Measurements from ENCODE around the gene GEN1. TPM values are rescaled to one million over a fixed set of nuclear protein-coding genes. Genes with fewer than 3 reads are reported as not detected.

The GEN1 gene
- total and polyA plus RNA-seq, 2 donors from 2014 or later = 1.4 to 6.2 TPM

DNA sequence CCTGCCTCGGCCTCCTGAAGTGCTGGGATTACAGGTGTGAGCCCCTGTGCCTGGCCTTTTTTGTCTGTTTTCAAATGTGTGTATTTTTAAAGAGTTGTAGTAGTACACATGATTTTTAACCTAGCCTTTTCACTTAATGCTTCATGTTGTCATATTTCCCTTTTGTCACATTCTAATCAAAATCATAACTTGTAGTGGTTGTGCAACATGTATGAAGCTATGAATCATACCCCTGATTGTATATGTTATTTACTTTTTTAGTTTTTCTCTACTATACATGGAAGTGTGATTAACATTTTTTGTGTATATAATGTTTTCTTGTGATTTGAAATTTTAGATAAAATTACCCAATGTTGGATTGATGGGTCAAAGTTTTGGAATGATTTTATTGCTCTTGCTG, 8.5 kb downstream of the GEN1 start:
- H3K9ac ChIP-seq (ENCODE audit: low read length in 3 of 3) = no peak overlapping the region
- TF ChIP-seq, protein P1, sequence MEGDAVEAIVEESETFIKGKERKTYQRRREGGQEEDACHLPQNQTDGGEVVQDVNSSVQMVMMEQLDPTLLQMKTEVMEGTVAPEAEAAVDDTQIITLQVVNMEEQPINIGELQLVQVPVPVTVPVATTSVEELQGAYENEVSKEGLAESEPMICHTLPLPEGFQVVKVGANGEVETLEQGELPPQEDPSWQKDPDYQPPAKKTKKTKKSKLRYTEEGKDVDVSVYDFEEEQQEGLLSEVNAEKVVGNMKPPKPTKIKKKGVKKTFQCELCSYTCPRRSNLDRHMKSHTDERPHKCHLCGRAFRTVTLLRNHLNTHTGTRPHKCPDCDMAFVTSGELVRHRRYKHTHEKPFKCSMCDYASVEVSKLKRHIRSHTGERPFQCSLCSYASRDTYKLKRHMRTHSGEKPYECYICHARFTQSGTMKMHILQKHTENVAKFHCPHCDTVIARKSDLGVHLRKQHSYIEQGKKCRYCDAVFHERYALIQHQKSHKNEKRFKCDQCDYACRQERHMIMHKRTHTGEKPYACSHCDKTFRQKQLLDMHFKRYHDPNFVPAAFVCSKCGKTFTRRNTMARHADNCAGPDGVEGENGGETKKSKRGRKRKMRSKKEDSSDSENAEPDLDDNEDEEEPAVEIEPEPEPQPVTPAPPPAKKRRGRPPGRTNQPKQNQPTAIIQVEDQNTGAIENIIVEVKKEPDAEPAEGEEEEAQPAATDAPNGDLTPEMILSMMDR (IDR thresholded peaks at IDR 0.05; ENCODE audit: borderline replicate concordance, extremely low read depth, insufficient read depth) = no peak
- intact Hi-C loops (cut with DNase I) = no loop called here
- H3K27ac ChIP-seq (ENCODE audit: low read depth in 2 of 2, low read length in 2 of 2) = no peak overlapping the region
- H3K4me1 ChIP-seq (ENCODE audit: control insufficient read depth in 2 of 3, insufficient read depth in 2 of 3, low read depth in 1 of 3, low read length in 3 of 3) = no peaks in the 10 kb centered on the region
- H3K36me3 ChIP-seq (ENCODE audit: control insufficient read depth in 2 of 3, insufficient read depth in 3 of 3, low read length in 3 of 3) = no peaks in the 10 kb centered on the region
- no peaks in the 10 kb centered on the region for H3K27me3 ChIP-seq (ENCODE audit: control insufficient read depth, insufficient read depth, low read length)
- FAIRE-seq = no peak
- H3K9me3 ChIP-seq (ENCODE audit: control insufficient read depth in 2 of 3, insufficient read depth in 1 of 3, low read length in 3 of 3) = no peaks in the 10 kb centered on the region
- H3K4me3 ChIP-seq (ENCODE audit: low read length in 3 of 3) = no peak overlapping the region
- DNase-seq = no peak

DNA sequence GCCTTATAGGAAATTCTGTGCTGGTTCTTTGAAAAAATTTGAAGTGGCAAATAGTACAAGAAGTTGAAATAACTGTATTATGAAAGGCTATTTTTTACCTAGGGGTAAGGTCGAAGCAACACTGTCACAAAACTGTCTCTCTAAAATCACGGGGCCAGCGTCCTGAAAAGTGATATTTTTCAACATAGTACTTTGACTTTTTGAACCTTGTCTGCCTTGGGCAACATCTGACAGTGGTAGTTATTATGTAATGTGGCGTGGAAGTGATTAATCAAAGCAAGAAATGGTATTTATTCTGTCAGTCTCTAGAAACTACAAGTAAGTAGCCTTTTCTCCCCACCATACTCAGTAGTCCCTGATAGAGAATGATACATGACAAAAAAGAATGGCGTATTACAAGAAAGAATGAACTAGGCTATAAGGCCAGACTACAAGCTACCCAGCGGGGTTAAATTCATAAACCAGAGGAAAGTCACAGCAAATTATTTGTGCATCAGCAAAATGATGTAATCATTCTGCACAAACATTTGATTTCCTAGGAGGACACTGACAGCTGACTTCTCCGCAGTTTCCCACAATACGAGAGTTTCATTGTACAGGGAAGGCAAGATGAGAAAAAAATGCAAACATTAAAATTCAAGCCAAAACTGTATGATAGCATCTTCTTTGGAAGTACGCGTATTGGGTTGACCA, 9.8 kb downstream of the GEN1 start:
- Histone ChIP-seq H3K27ac (ENCODE audit: low read depth in 2 of 2, low read length in 2 of 2) (no peak overlapping the region), H3K9ac (ENCODE audit: low read length in 3 of 3) (no peak overlapping the region), H3K9me3 (ENCODE audit: control insufficient read depth in 2 of 3, insufficient read depth in 1 of 3, low read length in 3 of 3) (no peaks in the 10 kb centered on the region), H3K36me3 (ENCODE audit: control insufficient read depth in 2 of 3, insufficient read depth in 3 of 3, low read length in 3 of 3) (no peaks in the 10 kb centered on the region), H3K4me1 (ENCODE audit: control insufficient read depth in 2 of 3, insufficient read depth in 2 of 3, low read depth in 1 of 3, low read length in 3 of 3) (no peaks in the 10 kb centered on the region), H3K4me3 (ENCODE audit: low read length in 3 of 3) (no peak overlapping the region), H3K27me3 (ENCODE audit: control insufficient read depth, insufficient read depth, low read length) (no peaks in the 10 kb centered on the region)
- TF ChIP-seq, protein P1 (IDR thresholded peaks at IDR 0.05; ENCODE audit: borderline replicate concordance, extremely low read depth, insufficient read depth) = no peak
- no peak for FAIRE-seq
- intact Hi-C loops (cut with DNase I) = no loop called here
- DNase-seq = no peak

DNA sequence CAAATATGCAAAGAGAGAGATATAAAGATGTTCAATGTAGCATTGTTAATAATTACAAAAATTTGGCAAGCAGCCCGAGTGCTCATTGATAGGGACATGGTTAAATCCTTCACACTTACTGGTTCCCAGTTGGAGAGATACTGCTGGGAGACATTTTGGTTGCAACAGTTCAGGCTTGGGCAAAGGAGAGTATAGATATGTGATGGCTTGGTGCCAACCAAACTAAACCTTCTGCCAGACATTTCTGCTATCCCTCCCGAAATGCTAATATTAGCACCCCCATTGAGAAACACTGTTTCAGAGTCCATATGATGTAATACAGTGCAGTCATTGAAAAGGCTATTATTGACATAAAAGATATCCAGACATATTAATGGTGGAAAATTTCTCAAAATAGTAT, 11.5 kb downstream of the GEN1 start:
- Histone ChIP-seq H3K9me3 (ENCODE audit: control insufficient read depth in 2 of 3, insufficient read depth in 1 of 3, low read length in 3 of 3) (no peaks in the 10 kb centered on the region), H3K4me1 (ENCODE audit: control insufficient read depth in 2 of 3, insufficient read depth in 2 of 3, low read depth in 1 of 3, low read length in 3 of 3) (no peaks in the 10 kb centered on the region), H3K9ac (ENCODE audit: low read length in 3 of 3) (no peak overlapping the region), H3K27me3 (ENCODE audit: control insufficient read depth, insufficient read depth, low read length) (no peaks in the 10 kb centered on the region), H3K27ac (ENCODE audit: low read depth in 2 of 2, low read length in 2 of 2) (no peak overlapping the region), H3K36me3 (ENCODE audit: control insufficient read depth in 2 of 3, insufficient read depth in 3 of 3, low read length in 3 of 3) (no peaks in the 10 kb centered on the region), H3K4me3 (ENCODE audit: low read length in 3 of 3) (no peak overlapping the region)
- DNase-seq (no peak), FAIRE-seq (no peak)
- TF ChIP-seq, protein P1 (IDR thresholded peaks at IDR 0.05; ENCODE audit: borderline replicate concordance, extremely low read depth, insufficient read depth) = no peak
- intact Hi-C loops (cut with DNase I) = no loop called here

DNA sequence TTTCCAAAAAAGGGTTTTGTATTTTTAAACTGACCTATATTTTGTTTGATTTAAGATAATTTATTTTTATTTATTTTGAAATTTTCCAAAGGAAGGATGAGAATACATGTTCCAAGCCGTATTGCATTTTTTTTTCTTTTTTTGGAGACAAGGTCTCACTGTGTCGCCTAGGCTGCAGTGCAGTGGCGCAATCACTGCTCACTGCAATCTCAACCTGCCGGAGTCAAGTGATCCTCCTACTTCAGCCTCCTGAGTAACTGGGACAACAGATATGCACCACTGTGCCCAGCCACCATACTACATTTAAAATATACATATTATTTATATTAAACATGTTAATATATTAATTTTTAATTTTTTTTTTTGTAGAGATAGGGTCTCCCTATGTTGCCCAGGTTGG, 15.0 kb downstream of the GEN1 start:
- Histone ChIP-seq H3K27ac (ENCODE audit: low read depth in 2 of 2, low read length in 2 of 2) (no peak overlapping the region), H3K4me1 (ENCODE audit: control insufficient read depth in 2 of 3, insufficient read depth in 2 of 3, low read depth in 1 of 3, low read length in 3 of 3) (no peaks in the 10 kb centered on the region), H3K27me3 (ENCODE audit: control insufficient read depth, insufficient read depth, low read length) (no peaks in the 10 kb centered on the region), H3K4me3 (ENCODE audit: low read length in 3 of 3) (no peak overlapping the region), H3K9ac (ENCODE audit: low read length in 3 of 3) (no peak overlapping the region), H3K36me3 (ENCODE audit: control insufficient read depth in 2 of 3, insufficient read depth in 3 of 3, low read length in 3 of 3) (peaks cover 0 to 2% (median 2%) of the 10 kb centered on the region in 3 donors), H3K9me3 (ENCODE audit: control insufficient read depth in 2 of 3, insufficient read depth in 1 of 3, low read length in 3 of 3) (no peaks in the 10 kb centered on the region)
- no peak for DNase-seq
- TF ChIP-seq, protein P1 (IDR thresholded peaks at IDR 0.05; ENCODE audit: borderline replicate concordance, extremely low read depth, insufficient read depth) = no peak
- no peak for FAIRE-seq
- intact Hi-C loops (cut with DNase I) = no loop called here

Data from kidney (tissue), 14 donors.